GM19468 (cell line): ENCODE data around the gene SPSB3.

ENCODE experiments used
- ATAC-seq: cut with Tn5 transposase; IDR thresholded peaks from one replicate; pipeline ENCODE4 v1.9.1; 2021; ENCODE audit warnings: mild to moderate bottlenecking, moderate library complexity, moderate number of reproducible peaks; ENCODE audit not compliant: unreplicated experiment; ENCODE audit errors: extremely low read depth

The SPSB3 gene

GRCh38 chr16:1776991-1777374, 5.4 kb downstream of the SPSB3 start:
- no peak for ATAC-seq

DNA sequence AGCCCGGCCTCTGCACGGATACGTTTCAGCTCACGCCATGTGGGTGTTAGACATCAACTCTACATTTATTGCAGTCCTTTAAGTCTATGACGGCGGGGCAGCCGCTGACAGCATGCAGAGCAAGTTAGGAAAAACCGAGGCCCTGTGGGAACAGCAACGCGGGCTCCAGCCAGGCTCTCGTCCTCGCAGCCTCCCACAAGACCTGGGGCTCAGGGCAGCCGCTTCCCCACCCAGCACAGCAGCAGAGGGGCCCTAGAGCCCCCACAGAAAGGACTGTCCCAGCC, 5.8 kb downstream of the SPSB3 start:
- ATAC-seq: no peak

- no peak for ATAC-seq
Observed at GRCh38 chr16:1775846-1776671, 6.3 kb downstream of the SPSB3 start.

DNA sequence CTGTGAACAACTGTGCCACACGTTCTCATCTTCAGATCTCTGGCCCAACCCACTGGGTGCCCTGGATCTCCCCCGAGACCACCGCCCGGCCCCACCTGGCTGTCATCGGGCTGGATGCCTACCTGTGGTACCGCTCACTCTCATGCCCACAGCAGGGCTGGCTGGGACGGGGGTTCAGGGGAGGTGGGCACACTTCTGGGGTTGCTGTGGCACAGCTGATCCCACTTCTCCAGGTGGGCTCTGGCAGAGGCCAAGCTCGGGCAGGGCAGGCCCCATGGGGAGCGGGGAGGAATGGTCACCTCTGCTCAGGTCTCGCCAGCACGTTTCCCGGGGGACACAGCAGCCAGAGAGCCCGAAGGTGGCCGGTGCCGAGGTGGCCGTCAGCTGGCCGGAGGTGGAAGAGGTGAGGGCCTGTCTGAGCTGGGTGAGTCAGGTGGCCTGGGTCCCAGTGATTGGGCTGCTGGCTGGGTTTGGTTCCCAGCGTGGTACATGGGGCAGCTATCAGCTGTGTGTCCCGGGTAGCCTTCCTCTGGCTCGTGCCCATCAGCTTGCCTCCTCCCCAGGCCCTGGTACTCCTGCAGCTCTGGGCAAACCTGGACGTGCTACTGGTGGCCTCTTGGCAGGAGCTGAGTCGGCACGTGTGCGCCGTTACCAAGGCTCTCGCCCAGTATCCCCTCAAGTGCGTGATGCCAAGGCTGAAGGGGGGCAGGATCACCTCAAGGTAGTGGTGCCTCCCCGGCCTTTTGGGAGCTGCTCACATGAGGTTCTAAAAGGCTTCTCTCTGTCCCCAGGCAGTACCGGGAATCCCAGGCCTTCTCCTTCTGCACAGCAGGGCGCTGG, 7.1 kb downstream of the SPSB3 start:
- no peak for ATAC-seq

GRCh38 chr16:1774448-1774780, 8.0 kb downstream of the SPSB3 start:
- ATAC-seq: no peak

GRCh38 chr16:1773703-1774447, 8.5 kb downstream of the SPSB3 start:
- no peak for ATAC-seq

DNA sequence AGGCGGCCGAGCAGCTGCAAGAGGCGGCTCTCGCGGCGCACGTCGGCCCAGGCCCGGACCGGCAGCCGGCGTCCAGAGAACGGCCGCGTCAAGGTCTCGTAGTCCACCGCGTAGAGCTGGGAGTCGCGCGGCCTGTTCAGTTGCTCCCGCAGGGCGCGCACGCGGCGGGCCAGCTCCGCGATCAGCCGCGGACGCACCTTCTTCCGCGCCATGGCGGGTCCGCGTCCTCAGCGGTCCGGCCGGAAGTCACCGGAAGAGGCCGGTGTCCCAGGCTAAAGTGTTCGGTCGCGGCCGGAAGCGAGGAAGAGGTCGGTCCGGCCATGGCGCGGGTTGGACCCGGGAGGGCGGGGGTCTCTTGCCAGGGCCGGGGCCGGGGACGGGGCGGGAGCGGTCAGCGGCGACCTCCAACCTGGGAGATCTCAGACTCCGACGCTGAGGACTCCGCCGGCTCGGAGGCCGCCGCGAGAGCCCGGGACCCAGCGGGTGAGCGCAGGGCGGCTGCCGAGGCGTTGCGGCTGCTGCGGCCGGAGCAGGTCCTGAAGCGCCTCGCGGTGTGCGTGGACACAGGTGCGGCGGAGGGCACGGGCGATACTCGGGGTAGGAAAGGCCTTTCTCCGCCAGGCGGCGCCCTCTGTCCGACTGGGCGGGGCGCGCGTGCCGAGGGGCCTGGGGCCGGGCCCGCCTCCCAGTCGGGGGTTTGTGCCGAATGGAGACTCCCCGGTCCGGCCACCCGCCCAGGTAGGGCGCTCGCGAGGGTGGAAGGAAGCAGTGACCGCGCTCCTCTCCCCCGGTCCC, 9.3 kb downstream of the SPSB3 start, which contains the start of gene MRPS34:
MRPS34 (minus strand) TSS at position 227 of the 795 bp plus-strand sequence; CDS start at position 212, 15 bp downstream.
- ATAC-seq: peak; percentile 27

- no peak for ATAC-seq
Observed at GRCh38 chr16:1772362-1772907, 9.9 kb downstream of the SPSB3 start, which contains the start of gene EME2. Gene EME2 (plus strand): TSS chr16:1772810. CDS start chr16:1773228, 418 bp downstream.

- ATAC-seq: no peak
Observed at GRCh38 chr16:1771864-1772361, 10.5 kb downstream of the SPSB3 start.

- ATAC-seq: no peak
Observed at GRCh38 chr16:1771188-1771863, 11.0 kb downstream of the SPSB3 start, which contains the start of gene NME3. Gene NME3 (minus strand): TSS chr16:1771543. CDS start chr16:1771534, 9 bp downstream.

DNA sequence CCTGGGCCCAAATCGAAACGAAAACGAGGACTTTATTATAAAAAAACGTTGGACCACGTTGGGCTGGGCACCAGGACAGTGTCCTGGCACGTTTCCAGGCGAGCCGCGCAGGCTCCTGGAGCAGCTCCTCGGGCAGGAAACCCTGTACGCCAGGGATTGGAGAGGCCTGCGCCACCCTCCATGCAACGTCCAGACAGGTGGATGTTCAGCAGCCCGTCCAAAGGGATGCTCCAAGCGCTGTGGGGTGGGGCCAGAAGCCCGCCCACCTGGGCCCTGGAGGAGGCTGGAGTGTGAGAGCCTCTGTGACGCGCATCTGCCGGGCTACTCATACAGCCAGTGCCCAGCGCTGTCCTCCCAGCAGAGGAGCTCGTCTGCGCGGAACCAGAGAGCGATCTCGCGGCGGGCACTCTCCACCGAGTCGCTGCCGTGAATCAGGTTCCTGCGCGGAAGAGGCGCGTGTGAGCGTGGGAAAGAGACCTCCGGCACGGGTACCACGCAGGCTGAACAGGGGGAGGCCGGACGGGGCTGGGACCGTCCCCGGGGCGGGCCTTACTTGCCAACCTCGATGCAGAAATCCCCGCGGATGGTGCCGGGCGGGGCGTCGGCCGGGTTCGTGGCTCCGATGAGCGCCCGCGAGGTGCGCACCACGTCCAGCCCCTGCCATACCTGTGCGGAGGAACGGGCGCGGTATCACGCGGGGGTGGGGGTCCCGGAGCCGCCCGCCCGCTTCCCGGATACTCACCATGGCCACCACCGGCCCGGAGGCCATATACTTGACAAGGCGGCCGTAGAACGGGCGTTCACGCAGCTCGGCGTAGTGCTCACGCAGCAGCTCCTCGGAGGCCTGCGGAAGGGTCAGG, 11.8 kb downstream of the SPSB3 start:
- ATAC-seq: no peak

GRCh38 chr16:1769402-1770300, 12.7 kb downstream of the SPSB3 start:
- ATAC-seq: no peak

GRCh38 chr16:1768767-1769401, 13.5 kb downstream of the SPSB3 start:
- ATAC-seq: no peak

DNA sequence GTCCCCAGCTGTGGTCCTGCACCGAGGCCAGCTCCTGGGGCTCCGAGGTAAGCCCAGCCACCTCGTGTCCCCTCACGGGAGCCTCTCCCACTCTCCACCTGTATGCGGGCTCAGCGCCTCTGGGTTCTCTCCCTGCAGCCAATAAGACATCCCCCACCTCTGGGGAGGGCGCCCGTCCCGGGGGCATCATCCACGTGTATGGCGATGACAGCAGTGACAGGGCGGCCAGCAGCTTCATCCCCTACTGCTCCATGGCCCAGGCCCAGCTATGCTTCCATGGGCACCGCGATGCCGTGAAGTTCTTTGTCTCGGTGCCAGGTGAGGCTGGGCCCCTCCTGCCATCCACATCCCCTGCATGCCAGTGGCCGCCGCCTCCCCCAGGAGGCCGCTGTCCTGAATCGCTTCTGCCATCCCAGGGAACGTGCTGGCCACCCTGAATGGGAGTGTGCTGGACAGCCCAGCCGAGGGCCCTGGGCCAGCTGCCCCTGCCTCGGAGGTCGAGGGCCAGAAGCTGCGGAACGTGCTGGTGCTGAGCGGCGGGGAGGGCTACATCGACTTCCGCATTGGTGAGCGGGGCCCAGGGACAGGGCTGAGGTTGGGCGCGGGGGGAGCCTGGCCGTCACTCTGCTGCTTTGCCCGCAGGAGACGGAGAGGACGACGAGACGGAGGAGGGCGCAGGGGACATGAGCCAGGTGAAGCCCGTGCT, 14.2 kb downstream of the SPSB3 start:
- no peak for ATAC-seq

- ATAC-seq: no peak
Observed at GRCh38 chr16:1767116-1767994, 15.0 kb downstream of the SPSB3 start.
